ENCODE results near the gene ATP6V0E1. TPM values are rescaled to one million over a fixed set of nuclear protein-coding genes. Genes with fewer than 3 reads are reported as not detected.

The ATP6V0E1 gene
- total and polyA plus RNA-seq, 2 of the 8 experiments (the other 6 are each of a cell fraction or from before 2014, with no cell fraction given) = 108 to 134 TPM

DNA sequence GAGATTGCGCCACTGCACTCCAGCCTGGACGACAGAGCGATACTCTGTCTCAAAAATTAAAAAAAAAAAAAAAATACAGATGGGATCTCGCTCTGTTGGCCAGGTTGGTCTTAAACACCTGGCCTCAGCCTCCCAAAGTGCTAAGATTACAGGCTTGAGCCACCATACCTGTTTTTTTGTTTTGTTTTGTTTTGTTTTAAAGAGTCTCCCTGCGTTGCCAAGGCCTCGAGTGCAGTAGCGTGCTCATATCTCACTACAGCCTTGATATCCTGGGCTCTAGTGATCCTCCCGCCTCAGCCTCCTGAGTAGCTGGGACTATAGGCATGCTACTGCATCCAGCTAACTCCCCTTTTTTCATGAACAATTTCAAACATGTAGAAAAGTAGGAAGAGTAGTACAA is 7.2 kb downstream of the ATP6V0E1 start:
- H3K23me2 ChIP-seq (ENCODE audit: low read depth, low read length) = no peaks in the 10 kb centered on the region
- peaks cover 0 to 26% (median 7%) of the 10 kb centered on the region in 4 experiments; a peak in 3 of 8 replicates for H3K36me3 ChIP-seq (ENCODE audit: control insufficient read depth in 2 of 4, insufficient read depth in 4 of 4, low read length in 3 of 4)
- H2AFZ ChIP-seq (ENCODE audit: low read length) = no peak overlapping the region
- FAIRE-seq (no peak), DNase-seq (ENCODE audit: low read depth in 1 of 2, low spot score in 2 of 2) (no peak)
- H3K14ac ChIP-seq (ENCODE audit: insufficient read length) = no peak overlapping the region
- H2BK12ac ChIP-seq (ENCODE audit: low read depth, low read length) = no peak overlapping the region
- no peak overlapping the region for H3K56ac ChIP-seq (replicated peaks; ENCODE audit: insufficient read length, low read depth, low read length)
- no peaks in the 10 kb centered on the region for H3K9me3 ChIP-seq (ENCODE audit: insufficient read depth in 2 of 2, low read depth in 1 of 2, low read length in 1 of 2)
- ChIA-PET POLR2A (ENCODE audit: partially characterized antibody) (no interaction called here), CTCF (ENCODE audit: partially characterized antibody) (interaction anchor here (1.9 kb wide), 1 partner anchor 284 kb away, joined by 5 read pairs; no protein-coding TSS in a partner anchor)
- H3K4me2 ChIP-seq (ENCODE audit: insufficient read depth in 1 of 2, low read depth in 2 of 2, low read length in 2 of 2) = no peak overlapping the region
- H3K79me2 ChIP-seq (ENCODE audit: control insufficient read depth in 1 of 2, insufficient read depth in 2 of 2, low read length in 2 of 2) = peaks cover under 1 to 45% of the 10 kb centered on the region in 2 experiments; a peak in 3 of 4 replicates
- no peak overlapping the region for H3K27ac ChIP-seq (ENCODE audit: low read depth, low read length)
- no peak overlapping the region for H2BK5ac ChIP-seq (ENCODE audit: low read depth, low read length)
- TF ChIP-seq SIN3A (conservative IDR thresholded peaks at IDR 0.05 in 1 of 2, IDR thresholded peaks at IDR 0.05 in 1 of 2; ENCODE audit: low read depth in 1 of 2, low read length in 2 of 2) = no peak
- no peak for TF ChIP-seq BACH1 (IDR thresholded peaks at IDR 0.05; ENCODE audit: low read length)
- TF ChIP-seq JUND (IDR thresholded peaks at IDR 0.05; ENCODE audit: low read length) = no peak
- TF ChIP-seq RXRA (IDR thresholded peaks at IDR 0.05; ENCODE audit: insufficient read depth, low read depth, low read length) = no peak
- no peak for TF ChIP-seq HDAC2 (IDR thresholded peaks at IDR 0.05; ENCODE audit: borderline replicate concordance in 1 of 2, low read depth in 2 of 2, low read length in 2 of 2)
- no peak overlapping the region for H4K91ac ChIP-seq (replicated peaks; ENCODE audit: insufficient read length, low read length)
- no peak overlapping the region for H3K4me3 ChIP-seq (ENCODE audit: extremely low read depth in 1 of 4, insufficient read depth in 2 of 4, low read depth in 3 of 4, low read length in 4 of 4)
- H3K27me3 ChIP-seq (replicated peaks in 1 of 4; ENCODE audit: control insufficient read depth in 3 of 4, extremely low read depth in 1 of 4, insufficient read depth in 3 of 4, low read length in 3 of 4) = no peaks in the 10 kb centered on the region
- H3K79me1 ChIP-seq (ENCODE audit: low read depth, low read length) = 0 out of 2 replicates have a peak, but pooled peaks cover 6% of the 10 kb centered on the region
- H2AK5ac ChIP-seq (ENCODE audit: low read depth, low read length) = no peak overlapping the region
- H3K4me1 ChIP-seq (replicated peaks in 1 of 4; ENCODE audit: control insufficient read depth in 3 of 4, insufficient read depth in 4 of 4, low read length in 3 of 4) = no peaks in the 10 kb centered on the region
- no peak overlapping the region for H2BK20ac ChIP-seq (ENCODE audit: low read length)
- H2BK15ac ChIP-seq (ENCODE audit: low read length) = no peak overlapping the region
- no peak overlapping the region for H3K4ac ChIP-seq (replicated peaks; ENCODE audit: insufficient read length, low read depth, low read length)
- no peak overlapping the region for H3K23ac ChIP-seq (ENCODE audit: insufficient read length)
- no peak overlapping the region for H3K9ac ChIP-seq (replicated peaks in 1 of 4; ENCODE audit: extremely low read depth in 1 of 4, low read depth in 3 of 4, low read length in 3 of 4)
- no peak overlapping the region for H2BK120ac ChIP-seq (replicated peaks; ENCODE audit: low read depth, low read length)
- H4K5ac ChIP-seq (ENCODE audit: insufficient read length, low read depth, low read length) = no peak overlapping the region
- WGBS, 2 experiments (ENCODE audit: extremely low coverage in 1 of 2, insufficient coverage in 1 of 2, insufficient read length in 1 of 2, insufficient replicate concordance in 2 of 2, low coverage in 1 of 2, low lambda C conversion rate in 2 of 2, missing lambda C conversion rate in 1 of 2) = 96% methylated on average over 8 of the region's 8 CpGs; no CpG with 5 or more reads in 1 of the 2 experiments
- H3K18ac ChIP-seq (ENCODE audit: extremely low read depth, low read length) = no peak overlapping the region
- peaks cover 8% of the 10 kb centered on the region in 2 experiments for H4K20me1 ChIP-seq (replicated peaks in 1 of 2; ENCODE audit: control insufficient read depth in 1 of 2, insufficient read depth in 2 of 2, low read length in 2 of 2)
- no peak overlapping the region for H4K8ac ChIP-seq (ENCODE audit: extremely low read depth, insufficient read depth, low read length)
